ENCODE data around the gene LMO7. TPM values are rescaled to one million over a fixed set of nuclear protein-coding genes. Genes with fewer than 3 reads are reported as not detected.

The LMO7 gene
- total RNA-seq, 2 experiments from 2014 or later: 21.4 to 25.4 TPM

DNA sequence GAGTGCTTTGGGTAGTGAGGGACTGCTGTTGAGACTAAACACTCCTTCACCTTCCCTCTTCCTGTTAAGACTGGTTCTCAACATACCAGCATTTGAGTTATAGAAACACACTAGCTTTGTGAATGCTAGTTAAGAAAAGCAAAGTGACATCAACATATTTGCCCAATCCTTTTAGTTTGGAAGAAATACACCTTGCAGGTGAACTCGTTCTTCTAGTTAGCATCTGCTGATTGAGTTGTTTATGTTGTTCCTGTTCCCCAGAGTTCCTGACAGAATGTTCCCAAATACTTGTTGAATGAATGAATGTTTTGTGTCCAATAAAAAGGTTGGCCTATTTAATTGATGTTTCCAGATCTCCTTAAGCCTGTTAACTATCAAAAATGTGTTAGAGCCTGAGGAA lies 7.1 kb downstream of the LMO7 start:
- ChIA-PET CTCF (ENCODE audit: unreplicated experiment) (no interaction called here), POLR2A (no interaction called here)
- TF ChIP-seq, protein P1, sequence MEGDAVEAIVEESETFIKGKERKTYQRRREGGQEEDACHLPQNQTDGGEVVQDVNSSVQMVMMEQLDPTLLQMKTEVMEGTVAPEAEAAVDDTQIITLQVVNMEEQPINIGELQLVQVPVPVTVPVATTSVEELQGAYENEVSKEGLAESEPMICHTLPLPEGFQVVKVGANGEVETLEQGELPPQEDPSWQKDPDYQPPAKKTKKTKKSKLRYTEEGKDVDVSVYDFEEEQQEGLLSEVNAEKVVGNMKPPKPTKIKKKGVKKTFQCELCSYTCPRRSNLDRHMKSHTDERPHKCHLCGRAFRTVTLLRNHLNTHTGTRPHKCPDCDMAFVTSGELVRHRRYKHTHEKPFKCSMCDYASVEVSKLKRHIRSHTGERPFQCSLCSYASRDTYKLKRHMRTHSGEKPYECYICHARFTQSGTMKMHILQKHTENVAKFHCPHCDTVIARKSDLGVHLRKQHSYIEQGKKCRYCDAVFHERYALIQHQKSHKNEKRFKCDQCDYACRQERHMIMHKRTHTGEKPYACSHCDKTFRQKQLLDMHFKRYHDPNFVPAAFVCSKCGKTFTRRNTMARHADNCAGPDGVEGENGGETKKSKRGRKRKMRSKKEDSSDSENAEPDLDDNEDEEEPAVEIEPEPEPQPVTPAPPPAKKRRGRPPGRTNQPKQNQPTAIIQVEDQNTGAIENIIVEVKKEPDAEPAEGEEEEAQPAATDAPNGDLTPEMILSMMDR (conservative IDR thresholded peaks at IDR 0.05; ENCODE audit: low read length): no peak
- TF ChIP-seq EZH2phosphoT487 (IDR thresholded peaks at IDR 0.05; ENCODE audit: borderline replicate concordance, low read depth, low read length): no peak
- no peak for DNase-seq (ENCODE audit: low spot score)
- Histone ChIP-seq H3K4me2 (ENCODE audit: low read length) (no peak overlapping the region), H2AFZ (ENCODE audit: low read length) (no peak overlapping the region), H3K4me1 (ENCODE audit: insufficient read depth, low read length, poor library complexity, severe bottlenecking) (no peaks in the 10 kb centered on the region), H4K20me1 (ENCODE audit: insufficient read depth, low read length) (no peaks in the 10 kb centered on the region; the same call in 1 of the 2 replicates), H3K79me2 (ENCODE audit: insufficient read depth, low read depth, low read length) (no peaks in the 10 kb centered on the region), H3K36me3 (ENCODE audit: insufficient read depth, low read length) (peaks cover 3% of the 10 kb centered on the region; the same call in 1 of the 2 replicates), H3K4me3 (ENCODE audit: low read depth, low read length, poor library complexity, severe bottlenecking) (no peak overlapping the region), H3K9me2 (ENCODE audit: insufficient read depth, low read length) (no peaks in the 10 kb centered on the region), H3K9me3 (ENCODE audit: low read length) (no peaks in the 10 kb centered on the region), H3K27ac (ENCODE audit: low read depth, low read length, poor library complexity, severe bottlenecking) (no peak overlapping the region)
- BruUV-seq (replicated peaks): no TSS peak
- intact Hi-C loops (cut with micrococcal nuclease; ENCODE audit: unreplicated experiment): no loop called here

DNA sequence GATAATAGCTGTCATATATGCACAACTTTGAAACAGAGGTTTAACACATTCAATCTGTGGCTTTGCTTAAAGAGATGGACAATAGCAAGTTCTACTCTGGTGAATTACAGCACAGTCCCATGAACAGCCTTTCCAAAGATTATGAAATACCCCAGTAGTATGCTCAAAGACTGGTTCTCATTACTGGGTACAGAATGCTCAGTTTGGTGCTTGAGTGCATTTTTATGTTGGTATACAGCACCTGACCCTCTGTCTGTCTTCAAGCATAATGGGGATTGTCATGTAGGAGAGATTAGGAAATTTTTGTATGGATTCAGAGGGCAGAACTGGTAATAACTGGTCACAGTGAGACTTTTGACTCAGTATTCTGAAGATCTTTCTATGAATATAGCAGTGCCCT lies 7.6 kb downstream of the LMO7 start:
- H3K4me1 ChIP-seq (ENCODE audit: insufficient read depth, low read length, poor library complexity, severe bottlenecking): no peaks in the 10 kb centered on the region
- POLR2A ChIA-PET: no interaction called here
- no TSS peak for BruUV-seq (replicated peaks)
- intact Hi-C loops (cut with micrococcal nuclease; ENCODE audit: unreplicated experiment): no loop called here
- no peak overlapping the region for H3K27ac ChIP-seq (ENCODE audit: low read depth, low read length, poor library complexity, severe bottlenecking)
- H3K9me2 ChIP-seq (ENCODE audit: insufficient read depth, low read length): no peaks in the 10 kb centered on the region
- CTCF ChIA-PET (ENCODE audit: unreplicated experiment): no interaction called here
- H3K4me2 ChIP-seq (ENCODE audit: low read length): no peak overlapping the region
- H3K79me2 ChIP-seq (ENCODE audit: insufficient read depth, low read depth, low read length): no peaks in the 10 kb centered on the region
- peaks cover 3% of the 10 kb centered on the region; the same call in 1 of the 2 replicates for H3K36me3 ChIP-seq (ENCODE audit: insufficient read depth, low read length)
- DNase-seq (ENCODE audit: low spot score): no peak
- no peak overlapping the region for H3K4me3 ChIP-seq (ENCODE audit: low read depth, low read length, poor library complexity, severe bottlenecking)
- no peaks in the 10 kb centered on the region for H3K9me3 ChIP-seq (ENCODE audit: low read length)
- no peak overlapping the region for H2AFZ ChIP-seq (ENCODE audit: low read length)
- TF ChIP-seq EZH2phosphoT487 (IDR thresholded peaks at IDR 0.05; ENCODE audit: borderline replicate concordance, low read depth, low read length): no peak
- TF ChIP-seq, protein P1 (conservative IDR thresholded peaks at IDR 0.05; ENCODE audit: low read length): no peak
- no peaks in the 10 kb centered on the region for H4K20me1 ChIP-seq (ENCODE audit: insufficient read depth, low read length)

GRCh38 chr13:75645141-75645540 lies 9.0 kb downstream of the LMO7 start:
- no peak for DNase-seq (ENCODE audit: low spot score)
- no peak overlapping the region for H3K27ac ChIP-seq (ENCODE audit: low read depth, low read length, poor library complexity, severe bottlenecking)
- no peak overlapping the region for H3K4me2 ChIP-seq (ENCODE audit: low read length)
- POLR2A ChIA-PET: no interaction called here
- no TSS peak for BruUV-seq (replicated peaks)
- H3K9me3 ChIP-seq (ENCODE audit: low read length): no peaks in the 10 kb centered on the region
- H3K36me3 ChIP-seq (ENCODE audit: insufficient read depth, low read length): peaks cover 3% of the 10 kb centered on the region; the same call in 1 of the 2 replicates
- no peaks in the 10 kb centered on the region for H3K9me2 ChIP-seq (ENCODE audit: insufficient read depth, low read length)
- no peaks in the 10 kb centered on the region for H3K79me2 ChIP-seq (ENCODE audit: insufficient read depth, low read depth, low read length)
- CTCF ChIA-PET (ENCODE audit: unreplicated experiment): no interaction called here
- H2AFZ ChIP-seq (ENCODE audit: low read length): no peak overlapping the region
- intact Hi-C loops (cut with micrococcal nuclease; ENCODE audit: unreplicated experiment): no loop called here
- TF ChIP-seq EZH2phosphoT487 (IDR thresholded peaks at IDR 0.05; ENCODE audit: borderline replicate concordance, low read depth, low read length): no peak
- TF ChIP-seq, protein P1 (conservative IDR thresholded peaks at IDR 0.05; ENCODE audit: low read length): no peak
- no peak overlapping the region for H3K4me3 ChIP-seq (ENCODE audit: low read depth, low read length, poor library complexity, severe bottlenecking)
- no peaks in the 10 kb centered on the region for H3K4me1 ChIP-seq (ENCODE audit: insufficient read depth, low read length, poor library complexity, severe bottlenecking)
- no peaks in the 10 kb centered on the region for H4K20me1 ChIP-seq (ENCODE audit: insufficient read depth, low read length)

Measured in OCI-LY7 (cell line).